GM18498 (cell line): ENCODE data around the gene PIGT.
A peak's percentile ranks its signal among the peaks of the same experiment; 100 is the strongest.

ENCODE experiments used
- ATAC-seq: cut with Tn5 transposase; IDR thresholded peaks from one replicate; pipeline ENCODE4 v1.9.1; 2021; ENCODE audit warnings: mild to moderate bottlenecking, moderate library complexity; ENCODE audit not compliant: unreplicated experiment

Gene PIGT

GRCh38 chr20:45400346-45401031 lies 15.5 kb upstream of the PIGT start:
- ATAC-seq = no peak

- ATAC-seq = no peak
Measured at GRCh38 chr20:45402946-45403345, 13.0 kb upstream of the PIGT start.

GRCh38 chr20:45404438-45404837 lies 11.5 kb upstream of the PIGT start:
- ATAC-seq = no peak

GRCh38 chr20:45405571-45406259 lies 10.2 kb upstream of the PIGT start:
- no peak for ATAC-seq

- ATAC-seq = no peak
Measured at GRCh38 chr20:45406260-45407066, 9.5 kb upstream of the PIGT start.

GRCh38 chr20:45407067-45407745 lies 8.7 kb upstream of the PIGT start:
- ATAC-seq = no peak

- ATAC-seq = no peak
Measured at GRCh38 chr20:45407783-45408645, 7.9 kb upstream of the PIGT start, which contains the start of gene DBNDD2. TSS of gene DBNDD2 (plus strand) at chr20:45408289. CDS start at chr20:45408468, 179 bp downstream.

- ATAC-seq = no peak
Measured at GRCh38 chr20:45408646-45409213, 7.2 kb upstream of the PIGT start.

GRCh38 chr20:45409521-45410272 lies 6.2 kb upstream of the PIGT start:
- ATAC-seq = no peak

GRCh38 chr20:45410887-45411286 lies 5.1 kb upstream of the PIGT start:
- ATAC-seq = no peak

- ATAC-seq = no peak
Measured at GRCh38 chr20:45412653-45413052, 3.3 kb upstream of the PIGT start.

- ATAC-seq = no peak
Measured at GRCh38 chr20:45413479-45413878, 2.5 kb upstream of the PIGT start.

GRCh38 chr20:45416917-45417316 lies 976 bp downstream of the PIGT start:
- no peak for ATAC-seq

GRCh38 chr20:45419188-45420091 lies 3.5 kb downstream of the PIGT start:
- ATAC-seq = peak; percentile 86

GRCh38 chr20:45420125-45420524 lies 4.2 kb downstream of the PIGT start:
- no peak for ATAC-seq

- no peak for ATAC-seq
Measured at GRCh38 chr20:45423700-45424099, 7.8 kb downstream of the PIGT start.

- ATAC-seq = no peak
Measured at GRCh38 chr20:45425561-45425960, 9.6 kb downstream of the PIGT start.
